CD14-positive monocyte (primary cell): ENCODE results near the gene EPHA7. TPM values are rescaled to one million over a fixed set of nuclear protein-coding genes. Genes with fewer than 3 reads are reported as not detected.

ENCODE experiments used
- DNase-seq, 3 donors: peaks; one replicate each; pipeline ENCODE4 v3.0.0-alpha.2; 2011 to 2022
- H2AFZ ChIP-seq: 2 replicates; pipeline ENCODE4 v1.6.0; 2012; ENCODE audit warnings: mild to moderate bottlenecking, low read depth, low read length, inconsistent platforms; ENCODE audit not compliant: insufficient read depth, poor library complexity, severe bottlenecking
- H3K27ac ChIP-seq, 2 donors: 1 replicate in 1 of 2; 2 replicates in 1 of 2; pipeline ENCODE4 v1.5.1; 2012 to 2013; ENCODE audit warnings: low read length in 2 of 2, control low read depth in 1 of 2, inconsistent platforms in 1 of 2, low read depth in 1 of 2, mild to moderate bottlenecking in 1 of 2
- H3K27me3 ChIP-seq, 2 donors: one replicate each; pipeline versions ENCODE4 v1.6.0 to v1.6.1; 2011 to 2013; ENCODE audit warnings: low read length in 2 of 2; ENCODE audit not compliant: control insufficient read depth in 2 of 2, insufficient read depth in 2 of 2
- H3K36me3 ChIP-seq, 2 donors: replicated peaks in 1 of 2; 1 replicate in 1 of 2; 2 replicates in 1 of 2; pipeline versions ENCODE4 v1.5.1 to v1.6.1; 2012 to 2013; ENCODE audit warnings: low read length in 2 of 2, control low read depth in 1 of 2, inconsistent platforms in 1 of 2, mild to moderate bottlenecking in 1 of 2; ENCODE audit not compliant: insufficient read depth in 2 of 2, control insufficient read depth in 1 of 2
- H3K4me1 ChIP-seq, 2 donors: 1 replicate in 1 of 2; 2 replicates in 1 of 2; pipeline versions ENCODE4 v1.5.1 to v1.6.1; 2012 to 2013; ENCODE audit warnings: low read length in 2 of 2, control low read depth in 1 of 2, inconsistent platforms in 1 of 2, mild to moderate bottlenecking in 1 of 2, moderate library complexity in 1 of 2; ENCODE audit not compliant: insufficient read depth in 2 of 2, control insufficient read depth in 1 of 2
- H3K4me2 ChIP-seq: replicated peaks from 2 replicates; pipeline ENCODE3; 2012; ENCODE audit warnings: low read length, moderate library complexity, mild to moderate bottlenecking; ENCODE audit not compliant: poor library complexity, severe bottlenecking; ENCODE audit errors: extremely low read depth
- H3K4me3 ChIP-seq, 3 experiments: fragments of 200-600 bp in 1 of 3; sonication (generic) in 1 of 3; replicated peaks in 1 of 3; 1 replicate in 2 of 3; 2 replicates in 1 of 3; pipeline ENCODE4 v1.5.1; 2011 to 2013; ENCODE audit warnings: low read length in 3 of 3, mild to moderate bottlenecking in 3 of 3, control low read depth in 2 of 3, low read depth in 2 of 3, inconsistent platforms in 1 of 3, moderate library complexity in 1 of 3
- H3K79me2 ChIP-seq: 2 replicates; pipeline ENCODE4 v1.6.0; 2012; ENCODE audit warnings: mild to moderate bottlenecking, control low read depth, inconsistent platforms, low read length, moderate library complexity; ENCODE audit not compliant: insufficient read depth
- H3K9ac ChIP-seq: 2 replicates; pipeline ENCODE4 v1.6.0; 2017; ENCODE audit warnings: low read length, mild to moderate bottlenecking; ENCODE audit not compliant: insufficient read depth, poor library complexity, severe bottlenecking
- H3K9me3 ChIP-seq, 2 donors: replicated peaks in 1 of 2; 1 replicate in 1 of 2; 2 replicates in 1 of 2; pipeline versions ENCODE4 v1.5.1 to v1.6.1; 2012 to 2013; ENCODE audit warnings: low read length in 2 of 2, control low read depth in 1 of 2; ENCODE audit not compliant: control insufficient read depth in 1 of 2, insufficient read depth in 1 of 2
- H4K20me1 ChIP-seq: 2 replicates; pipeline ENCODE4 v1.6.0; 2012; ENCODE audit warnings: mild to moderate bottlenecking, low read length, control low read depth, moderate library complexity; ENCODE audit not compliant: insufficient read depth
- H3K27ac Mint-ChIP-seq, 7 donors: one replicate each; pipeline ENCODE4 v1.8.0; 2020; ENCODE audit warnings: mild to moderate bottlenecking in 7 of 7, mixed read lengths in 7 of 7, moderate library complexity in 6 of 7, inconsistent platforms in 2 of 7
- H3K27me3 Mint-ChIP-seq, 3 donors: one replicate each; pipeline ENCODE4 v1.8.0; 2021 to 2022; ENCODE audit warnings: low read depth in 3 of 3, mild to moderate bottlenecking in 3 of 3, mixed read lengths in 3 of 3, moderate library complexity in 3 of 3, inconsistent platforms in 1 of 3
- H3K36me3 Mint-ChIP-seq, 2 donors: one replicate each; pipeline ENCODE4 v1.8.0; 2020; ENCODE audit warnings: mixed read lengths in 2 of 2, inconsistent platforms in 1 of 2, mild to moderate bottlenecking in 1 of 2
- H3K4me1 Mint-ChIP-seq: one replicate; pipeline ENCODE4 v1.8.0; 2020; ENCODE audit warnings: mild to moderate bottlenecking, mixed read lengths
- H3K4me3 Mint-ChIP-seq, 2 donors: one replicate each; pipeline ENCODE4 v1.8.0; 2020; ENCODE audit warnings: mild to moderate bottlenecking in 2 of 2, mixed read lengths in 2 of 2, moderate library complexity in 1 of 2
- H3K9me3 Mint-ChIP-seq, 7 donors: one replicate each; pipeline ENCODE4 v1.8.0; 2020 to 2022; ENCODE audit warnings: mixed read lengths in 7 of 7, mild to moderate bottlenecking in 6 of 7, moderate library complexity in 6 of 7, inconsistent platforms in 2 of 7
- WGBS: methylation state at CpG from one replicate; pipeline ENCODE4 v1.1.5; 2013; ENCODE audit warnings: missing lambda C conversion rate; ENCODE audit not compliant: insufficient coverage; 5-methylcytosine and 5-hydroxymethylcytosine counted together
- intact Hi-C, 2 donors: fragments of 100-400 bp; cut with micrococcal nuclease; formaldehyde crosslinking; loops; one replicate each; pipeline versions ENCODE4 v1.15.0 to v1.15.1; 2023
- polyA plus RNA-seq, 3 donors: library from polyadenylated mRNA; depleted of rRNA in 1 of 3; unstranded in 2 of 3; stranded (reverse) in 1 of 3; fragments of 300-500 nt in 2 of 3; fragments of >200 nt in 1 of 3; fragmentation: Illumina TruSeq in 2 of 3; gene quantifications; 1 replicate in 2 of 3; 2 replicates in 1 of 3; pipeline ENCODE4 v1.2.3, GENCODE V29; 2012 to 2021
- TF ChIP-seq, protein P1 (sequence below): fragments of 200-600 bp; IDR thresholded peaks from one replicate; pipeline ENCODE4 v1.8.0; 2022; ENCODE audit warnings: antibody characterized with exemption, mild to moderate bottlenecking

EPHA7 gene
- polyA plus RNA-seq, 3 donors = not detected

DNA sequence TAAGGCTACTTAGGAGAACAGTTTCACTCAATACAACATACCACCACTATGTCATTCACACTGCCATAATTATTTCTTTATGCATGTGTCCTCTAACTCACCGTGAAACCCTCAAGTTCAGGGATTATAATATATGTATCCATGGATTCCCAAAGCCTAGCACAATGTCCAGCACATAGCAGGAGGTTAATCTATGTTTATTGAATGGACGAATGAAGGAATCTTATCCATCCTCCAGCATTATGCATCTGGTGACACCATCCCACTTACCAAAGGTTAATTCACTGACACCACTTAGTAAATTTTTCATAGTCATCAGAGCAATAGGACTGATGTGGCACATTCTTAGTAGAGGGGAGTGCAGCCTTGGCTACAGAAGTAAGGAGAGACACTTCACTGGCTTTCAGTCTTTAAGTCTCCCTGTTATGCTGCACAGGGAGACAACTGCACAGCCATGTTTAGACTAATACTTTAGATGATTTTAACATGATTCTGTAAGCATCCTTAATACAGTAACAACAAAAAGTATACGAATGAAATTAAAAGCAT is 49.7 kb downstream of the EPHA7 start:
- H3K36me3 Mint-ChIP-seq = no peaks in the 10 kb centered on the region
- H3K27me3 Mint-ChIP-seq = no peaks in the 10 kb centered on the region
- WGBS = no CpG with 5 or more reads among the region's 3 CpGs

DNA sequence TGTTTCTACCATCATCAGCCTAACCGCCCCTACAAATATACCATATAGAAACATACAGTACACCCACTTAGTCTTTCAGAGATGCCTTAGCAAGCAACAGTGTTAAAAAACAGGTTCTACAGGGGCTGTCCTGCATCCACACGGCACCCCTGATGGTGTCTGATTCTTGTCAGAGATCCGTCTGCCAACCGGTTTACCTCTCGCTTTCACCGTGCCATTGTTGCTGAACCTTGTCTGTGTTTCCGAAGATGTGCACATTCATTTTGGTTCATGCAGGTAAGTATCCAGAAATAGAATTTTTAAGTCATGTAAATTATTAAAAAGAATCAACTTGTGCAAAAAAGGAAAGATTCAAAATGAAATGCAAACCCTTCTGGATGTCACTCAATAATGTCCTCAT is 52.9 kb downstream of the EPHA7 start:
- H3K9me3 Mint-ChIP-seq = peaks cover 0 to 2% (median 0%) of the 10 kb centered on the region in 7 donors
- H3K79me2 ChIP-seq = no peaks in the 10 kb centered on the region
- WGBS = 93% methylated on average over 6 of the region's 7 CpGs
- H3K36me3 ChIP-seq = no peaks in the 10 kb centered on the region
- TF ChIP-seq, protein P1, sequence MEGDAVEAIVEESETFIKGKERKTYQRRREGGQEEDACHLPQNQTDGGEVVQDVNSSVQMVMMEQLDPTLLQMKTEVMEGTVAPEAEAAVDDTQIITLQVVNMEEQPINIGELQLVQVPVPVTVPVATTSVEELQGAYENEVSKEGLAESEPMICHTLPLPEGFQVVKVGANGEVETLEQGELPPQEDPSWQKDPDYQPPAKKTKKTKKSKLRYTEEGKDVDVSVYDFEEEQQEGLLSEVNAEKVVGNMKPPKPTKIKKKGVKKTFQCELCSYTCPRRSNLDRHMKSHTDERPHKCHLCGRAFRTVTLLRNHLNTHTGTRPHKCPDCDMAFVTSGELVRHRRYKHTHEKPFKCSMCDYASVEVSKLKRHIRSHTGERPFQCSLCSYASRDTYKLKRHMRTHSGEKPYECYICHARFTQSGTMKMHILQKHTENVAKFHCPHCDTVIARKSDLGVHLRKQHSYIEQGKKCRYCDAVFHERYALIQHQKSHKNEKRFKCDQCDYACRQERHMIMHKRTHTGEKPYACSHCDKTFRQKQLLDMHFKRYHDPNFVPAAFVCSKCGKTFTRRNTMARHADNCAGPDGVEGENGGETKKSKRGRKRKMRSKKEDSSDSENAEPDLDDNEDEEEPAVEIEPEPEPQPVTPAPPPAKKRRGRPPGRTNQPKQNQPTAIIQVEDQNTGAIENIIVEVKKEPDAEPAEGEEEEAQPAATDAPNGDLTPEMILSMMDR = no peak
- intact Hi-C loops = no loop called here
- H3K36me3 Mint-ChIP-seq = no peaks in the 10 kb centered on the region
- H3K27ac Mint-ChIP-seq = peak overlapping the region in 1 of 7 donors; percentile 21
- no peak overlapping the region for H3K4me3 Mint-ChIP-seq
- H3K27me3 Mint-ChIP-seq = no peaks in the 10 kb centered on the region
- no peaks in the 10 kb centered on the region for H3K4me1 Mint-ChIP-seq
- no peak overlapping the region for H3K4me3 ChIP-seq
- H3K27me3 ChIP-seq = no peaks in the 10 kb centered on the region
- no peak overlapping the region for H3K9ac ChIP-seq
- no peaks in the 10 kb centered on the region for H3K4me1 ChIP-seq
- H3K4me2 ChIP-seq = no peak overlapping the region
- no peak overlapping the region for H2AFZ ChIP-seq
- no peak overlapping the region for H3K27ac ChIP-seq
- H3K9me3 ChIP-seq = no peaks in the 10 kb centered on the region
- no peaks in the 10 kb centered on the region for H4K20me1 ChIP-seq
- DNase-seq = no peak

More for the DNA sequence above, 49.7 kb downstream of the EPHA7 start:
- Histone ChIP-seq H3K4me2 (no peak overlapping the region), H3K79me2 (no peaks in the 10 kb centered on the region), H2AFZ (no peak overlapping the region), H3K27me3 (no peaks in the 10 kb centered on the region), H3K9me3 (no peaks in the 10 kb centered on the region), H3K27ac (no peak overlapping the region), H3K4me3 (no peak overlapping the region), H3K9ac (no peak overlapping the region), H3K36me3 (no peaks in the 10 kb centered on the region), H3K4me1 (no peaks in the 10 kb centered on the region), H4K20me1 (no peaks in the 10 kb centered on the region)
- Mint-ChIP-seq H3K27ac (no peak overlapping the region), H3K9me3 (no peaks in the 10 kb centered on the region), H3K4me3 (no peak overlapping the region), H3K4me1 (no peaks in the 10 kb centered on the region)
- TF ChIP-seq, protein P1 = no peak
- DNase-seq = no peak
- intact Hi-C loops = no loop called here
